HPDE6-E6E7 (cell line): ENCODE results near the gene RPS6KA2.

Experiments
- DNase-seq: peaks from one replicate; pipeline ENCODE4 v3.0.0; 2011; ENCODE audit warnings: missing footprints; ENCODE audit errors: extremely low spot score

RPS6KA2 gene

GRCh38 chr6:166420351-166420750, 206.7 kb downstream of the RPS6KA2 start:
- DNase-seq: no peak

GRCh38 chr6:166419717-166420116, 207.3 kb downstream of the RPS6KA2 start:
- DNase-seq: no peak

- DNase-seq: peak; percentile 50
Observed at GRCh38 chr6:166419286-166419685, 207.8 kb downstream of the RPS6KA2 start.

- no peak for DNase-seq
Observed at GRCh38 chr6:166418691-166419143, 208.3 kb downstream of the RPS6KA2 start.

- no peak for DNase-seq
Observed at GRCh38 chr6:166417285-166417691, 209.8 kb downstream of the RPS6KA2 start.

- DNase-seq: no peak
Observed at GRCh38 chr6:166415833-166416347, 211.2 kb downstream of the RPS6KA2 start.

GRCh38 chr6:166415306-166415705, 211.7 kb downstream of the RPS6KA2 start:
- no peak for DNase-seq

- DNase-seq: no peak
Observed at GRCh38 chr6:166413491-166413951, 213.5 kb downstream of the RPS6KA2 start.

GRCh38 chr6:166412911-166413384, 214.1 kb downstream of the RPS6KA2 start:
- DNase-seq: no peak

GRCh38 chr6:166412156-166412910, 214.7 kb downstream of the RPS6KA2 start:
- no peak for DNase-seq

GRCh38 chr6:166411721-166412151, 215.3 kb downstream of the RPS6KA2 start:
- DNase-seq: no peak

GRCh38 chr6:166411271-166411670, 215.8 kb downstream of the RPS6KA2 start:
- no peak for DNase-seq

GRCh38 chr6:166410426-166410935, 216.6 kb downstream of the RPS6KA2 start:
- no peak for DNase-seq

- DNase-seq: no peak
Observed at GRCh38 chr6:166408936-166409755, 217.9 kb downstream of the RPS6KA2 start.

- no peak for DNase-seq
Observed at GRCh38 chr6:166406197-166406596, 220.9 kb downstream of the RPS6KA2 start.

- no peak for DNase-seq
Observed at GRCh38 chr6:166405386-166405785, 221.7 kb downstream of the RPS6KA2 start.

- no peak for DNase-seq
Observed at GRCh38 chr6:166402582-166403277, 224.3 kb downstream of the RPS6KA2 start.

GRCh38 chr6:166400649-166401250, 226.3 kb downstream of the RPS6KA2 start:
- DNase-seq: peak; percentile 37

GRCh38 chr6:166400181-166400580, 226.9 kb downstream of the RPS6KA2 start:
- no peak for DNase-seq

- DNase-seq: no peak
Observed at GRCh38 chr6:166398348-166398747, 228.7 kb downstream of the RPS6KA2 start.

- DNase-seq: no peak
Observed at GRCh38 chr6:166397849-166398248, 229.2 kb downstream of the RPS6KA2 start.
